ENCODE measurements around the gene ZBTB44. TPM values are rescaled to one million over a fixed set of nuclear protein-coding genes. Genes with fewer than 3 reads are reported as not detected.

ZBTB44 gene
- total and polyA plus RNA-seq, 2 donors = 12.1 to 85.6 TPM

- 50% methylated on average over 11 of the region's 11 CpGs for WGBS
- Histone ChIP-seq H3K27ac (ENCODE audit: low read depth) (no peak overlapping the region), H3K4me3 (ENCODE audit: low read depth, low read length) (no peak overlapping the region), H3K4me1 (ENCODE audit: insufficient read depth) (no peaks in the 10 kb centered on the region), H3K36me3 (ENCODE audit: insufficient read depth) (no peaks in the 10 kb centered on the region)
- no peak for DNase-seq (ENCODE audit: extremely low spot score)
Measured at GRCh38 chr11:130183878-130184610, 130.7 kb downstream of the ZBTB44 start.

- no peak for DNase-seq (ENCODE audit: extremely low spot score)
- H3K36me3 ChIP-seq (ENCODE audit: insufficient read depth) = no peaks in the 10 kb centered on the region
- no peaks in the 10 kb centered on the region for H3K4me1 ChIP-seq (ENCODE audit: insufficient read depth)
- 68% methylated on average over 11 of the region's 11 CpGs for WGBS
- H3K27ac ChIP-seq (ENCODE audit: low read depth) = no peak overlapping the region
- no peak overlapping the region for H3K4me3 ChIP-seq (ENCODE audit: low read depth, low read length)
Measured at GRCh38 chr11:130181295-130182272, 133.1 kb downstream of the ZBTB44 start.

GRCh38 chr11:130180896-130181294 lies 133.8 kb downstream of the ZBTB44 start:
- 82% methylated on average over 8 of the region's 8 CpGs for WGBS
- H3K4me1 ChIP-seq (ENCODE audit: insufficient read depth) = no peaks in the 10 kb centered on the region
- no peak overlapping the region for H3K4me3 ChIP-seq (ENCODE audit: low read depth, low read length)
- DNase-seq (ENCODE audit: extremely low spot score) = no peak
- no peak overlapping the region for H3K27ac ChIP-seq (ENCODE audit: low read depth)
- no peaks in the 10 kb centered on the region for H3K36me3 ChIP-seq (ENCODE audit: insufficient read depth)

- Histone ChIP-seq H3K36me3 (ENCODE audit: insufficient read depth) (no peaks in the 10 kb centered on the region), H3K4me3 (ENCODE audit: low read depth, low read length) (no peak overlapping the region), H3K27ac (ENCODE audit: low read depth) (no peak overlapping the region), H3K4me1 (ENCODE audit: insufficient read depth) (no peaks in the 10 kb centered on the region)
- no peak for DNase-seq (ENCODE audit: extremely low spot score)
- WGBS = 62% methylated on average over 4 of the region's 4 CpGs
Measured at GRCh38 chr11:130180491-130180890, 134.2 kb downstream of the ZBTB44 start.

GRCh38 chr11:130179396-130180306 lies 135.1 kb downstream of the ZBTB44 start:
- H3K27ac ChIP-seq (ENCODE audit: low read depth) = no peak overlapping the region
- no peak overlapping the region for H3K4me3 ChIP-seq (ENCODE audit: low read depth, low read length)
- H3K4me1 ChIP-seq (ENCODE audit: insufficient read depth) = no peaks in the 10 kb centered on the region
- DNase-seq (ENCODE audit: extremely low spot score) = no peak
- H3K36me3 ChIP-seq (ENCODE audit: insufficient read depth) = no peaks in the 10 kb centered on the region
- WGBS = 77% methylated on average over 21 of the region's 21 CpGs

GRCh38 chr11:130178441-130179339 lies 136.0 kb downstream of the ZBTB44 start:
- H3K4me3 ChIP-seq (ENCODE audit: low read depth, low read length) = no peak overlapping the region
- H3K36me3 ChIP-seq (ENCODE audit: insufficient read depth) = no peaks in the 10 kb centered on the region
- H3K4me1 ChIP-seq (ENCODE audit: insufficient read depth) = no peaks in the 10 kb centered on the region
- 56% methylated on average over 16 of the region's 16 CpGs for WGBS
- H3K27ac ChIP-seq (ENCODE audit: low read depth) = no peak overlapping the region
- DNase-seq (ENCODE audit: extremely low spot score) = no peak

GRCh38 chr11:130177782-130178181 lies 136.9 kb downstream of the ZBTB44 start:
- H3K36me3 ChIP-seq (ENCODE audit: insufficient read depth) = no peaks in the 10 kb centered on the region
- 92% methylated on average over 10 of the region's 10 CpGs for WGBS
- H3K4me3 ChIP-seq (ENCODE audit: low read depth, low read length) = no peak overlapping the region
- no peak for DNase-seq (ENCODE audit: extremely low spot score)
- no peaks in the 10 kb centered on the region for H3K4me1 ChIP-seq (ENCODE audit: insufficient read depth)
- H3K27ac ChIP-seq (ENCODE audit: low read depth) = no peak overlapping the region

Small RNA genes within 50 kb of the gene (small RNA-seq; reads per million reads assigned to genes)
- gene RN7SL778P = not detected

Other genes starting within 250 kb of the ZBTB44 start
- gene APLP2, start 245.0 kb downstream of the ZBTB44 start, total RNA-seq = 217 TPM
- gene APLP2, start 245.0 kb downstream of the ZBTB44 start, polyA plus RNA-seq = 364 TPM
- gene ST14, start 155.1 kb downstream of the ZBTB44 start, total RNA-seq = 9.5 TPM
- gene ST14, start 155.1 kb downstream of the ZBTB44 start, polyA plus RNA-seq = 13.4 TPM
- gene ADAMTS8, start 113.7 kb upstream of the ZBTB44 start, total RNA-seq = 8.9 TPM
- 17.9 TPM for gene ADAMTS8, start 113.7 kb upstream of the ZBTB44 start, polyA plus RNA-seq
- gene ADAMTS15, start 133.7 kb upstream of the ZBTB44 start, total RNA-seq = 16.4 TPM
- 29.8 TPM for gene ADAMTS15, start 133.7 kb upstream of the ZBTB44 start, polyA plus RNA-seq

Measured in urinary bladder (tissue), 4 donors.